GM21723 (cell line): ENCODE results near the gene SESTD1.
A peak's percentile ranks its signal among the peaks of the same experiment; 100 is the strongest.
"Not testable (repeated sequence)": the region's sequence is repeated elsewhere in the genome, so short reads cannot be mapped to it uniquely, and the experiment has no call there.

Experiments used
- ATAC-seq: cut with Tn5 transposase; IDR thresholded peaks from one replicate; pipeline ENCODE4 v1.9.1; 2021; ENCODE audit warnings: mild to moderate bottlenecking, moderate library complexity; ENCODE audit not compliant: unreplicated experiment

The SESTD1 gene

GRCh38 chr2:179268277-179268925, 3.8 kb upstream of the SESTD1 start:
- no peak for ATAC-seq

GRCh38 chr2:179266271-179266670, 1.6 kb upstream of the SESTD1 start:
- ATAC-seq = no peak

GRCh38 chr2:179265082-179265510, 464 bp upstream of the SESTD1 start:
- no peak for ATAC-seq

- ATAC-seq = peak; percentile 37
Observed at GRCh38 chr2:179263446-179264367, 925 bp downstream of the SESTD1 start.

GRCh38 chr2:179263015-179263414, 1.6 kb downstream of the SESTD1 start:
- ATAC-seq = no peak

GRCh38 chr2:179262077-179262660, 2.5 kb downstream of the SESTD1 start:
- ATAC-seq = no peak

- no peak for ATAC-seq
Observed at GRCh38 chr2:179261151-179261825, 3.3 kb downstream of the SESTD1 start.

- ATAC-seq = no peak
Observed at GRCh38 chr2:179260224-179260623, 4.4 kb downstream of the SESTD1 start.

- no peak for ATAC-seq
Observed at GRCh38 chr2:179255129-179255528, 9.5 kb downstream of the SESTD1 start.

- peak; percentile 55 for ATAC-seq
Observed at GRCh38 chr2:179253226-179253625, 11.4 kb downstream of the SESTD1 start.

GRCh38 chr2:179252423-179252822, 12.2 kb downstream of the SESTD1 start:
- ATAC-seq = no peak

GRCh38 chr2:179251870-179252269, 12.8 kb downstream of the SESTD1 start:
- no peak for ATAC-seq

GRCh38 chr2:179250848-179251504, 13.7 kb downstream of the SESTD1 start:
- no peak for ATAC-seq

- ATAC-seq = no peak
Observed at GRCh38 chr2:179250095-179250494, 14.5 kb downstream of the SESTD1 start.

- peak; percentile 29 for ATAC-seq
Observed at GRCh38 chr2:179248024-179248348, 16.6 kb downstream of the SESTD1 start.

- ATAC-seq = peak; percentile 46
Observed at GRCh38 chr2:179247318-179248023, 17.2 kb downstream of the SESTD1 start.

- not testable (repeated sequence) for ATAC-seq
Observed at GRCh38 chr2:179245843-179246242, 18.8 kb downstream of the SESTD1 start.

GRCh38 chr2:179243046-179243445, 21.6 kb downstream of the SESTD1 start:
- ATAC-seq = no peak

- ATAC-seq = no peak
Observed at GRCh38 chr2:179240481-179241451, 23.9 kb downstream of the SESTD1 start.
